Mesodermal cell (in vitro differentiated cells): ENCODE data around the gene NKD1.

Experiments
- H3K27ac ChIP-seq: 2 replicates; pipeline ENCODE4 v1.7.0; 2013; ENCODE audit warnings: mild to moderate bottlenecking, low read depth, low read length, moderate library complexity; ENCODE audit not compliant: severe bottlenecking
- H3K36me3 ChIP-seq: 2 replicates; pipeline ENCODE4 v1.7.1; 2013; ENCODE audit warnings: mild to moderate bottlenecking, low read length, moderate library complexity; ENCODE audit not compliant: control insufficient read depth, insufficient read depth
- H3K4me1 ChIP-seq: one replicate; pipeline ENCODE4 v1.7.1; 2013; ENCODE audit warnings: mild to moderate bottlenecking, low read length; ENCODE audit not compliant: insufficient read depth, control insufficient read depth, poor library complexity, severe bottlenecking
- H3K4me3 ChIP-seq: 2 replicates; pipeline ENCODE4 v1.7.0; 2013; ENCODE audit warnings: low read length, control low read depth, mild to moderate bottlenecking; ENCODE audit not compliant: insufficient read depth, poor library complexity, severe bottlenecking; ENCODE audit errors: extremely low read depth
- H3K9me3 ChIP-seq: 2 replicates; pipeline ENCODE4 v1.7.1; 2013; ENCODE audit warnings: mild to moderate bottlenecking, low read length, moderate library complexity; ENCODE audit not compliant: control insufficient read depth
- WGBS, 2 experiments: methylation state at CpG; one replicate each; pipeline ENCODE4 v1.1.5; 2013; ENCODE audit warnings: missing lambda C conversion rate in 2 of 2; ENCODE audit not compliant: insufficient coverage in 2 of 2; 5-methylcytosine and 5-hydroxymethylcytosine counted together

NKD1 gene

DNA sequence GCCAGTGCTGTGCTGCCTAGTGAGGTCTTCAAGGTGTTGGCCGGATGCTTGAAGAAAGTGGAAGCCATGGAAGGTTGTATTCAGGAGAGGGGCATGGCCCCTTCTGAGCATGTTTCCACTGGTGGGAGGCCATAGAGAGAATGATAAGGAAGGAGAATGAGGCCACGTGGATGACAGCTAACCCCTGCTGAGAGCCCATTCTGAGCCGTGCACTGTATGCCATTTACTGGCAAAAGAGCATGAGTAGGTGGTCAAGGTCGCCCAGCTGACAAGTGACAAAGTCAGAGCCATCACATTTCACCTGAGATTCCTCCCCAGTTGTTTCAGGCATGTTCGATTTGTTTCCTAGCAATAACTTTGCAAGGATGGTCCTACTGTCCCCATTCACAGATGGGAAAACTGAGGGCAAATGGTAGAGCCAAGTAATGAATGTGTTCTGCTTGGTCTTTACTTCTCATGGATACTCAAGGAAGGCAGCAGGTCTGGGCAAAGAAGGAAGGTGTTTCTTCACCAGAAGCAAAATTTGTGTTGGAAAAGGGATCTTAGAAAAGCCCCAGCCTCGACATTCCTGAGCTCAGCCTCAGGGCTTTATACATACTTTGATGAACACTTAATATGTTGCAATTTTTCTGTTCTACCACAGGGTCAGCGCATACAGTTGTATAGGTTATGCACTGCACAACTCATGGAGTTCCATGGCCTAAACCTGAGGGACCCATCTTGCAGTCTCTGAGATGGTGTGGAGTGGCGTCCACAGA lies 10.5 kb upstream of the NKD1 start:
- Histone ChIP-seq H3K9me3 (no peaks in the 10 kb centered on the region), H3K4me3 (no peak overlapping the region), H3K4me1 (peaks cover 17% of the 10 kb centered on the region), H3K36me3 (no peaks in the 10 kb centered on the region), H3K27ac (no peak overlapping the region)
- 70 to 82% methylated on average over 3 to 6 of the region's 8 CpGs for WGBS, 2 experiments

DNA sequence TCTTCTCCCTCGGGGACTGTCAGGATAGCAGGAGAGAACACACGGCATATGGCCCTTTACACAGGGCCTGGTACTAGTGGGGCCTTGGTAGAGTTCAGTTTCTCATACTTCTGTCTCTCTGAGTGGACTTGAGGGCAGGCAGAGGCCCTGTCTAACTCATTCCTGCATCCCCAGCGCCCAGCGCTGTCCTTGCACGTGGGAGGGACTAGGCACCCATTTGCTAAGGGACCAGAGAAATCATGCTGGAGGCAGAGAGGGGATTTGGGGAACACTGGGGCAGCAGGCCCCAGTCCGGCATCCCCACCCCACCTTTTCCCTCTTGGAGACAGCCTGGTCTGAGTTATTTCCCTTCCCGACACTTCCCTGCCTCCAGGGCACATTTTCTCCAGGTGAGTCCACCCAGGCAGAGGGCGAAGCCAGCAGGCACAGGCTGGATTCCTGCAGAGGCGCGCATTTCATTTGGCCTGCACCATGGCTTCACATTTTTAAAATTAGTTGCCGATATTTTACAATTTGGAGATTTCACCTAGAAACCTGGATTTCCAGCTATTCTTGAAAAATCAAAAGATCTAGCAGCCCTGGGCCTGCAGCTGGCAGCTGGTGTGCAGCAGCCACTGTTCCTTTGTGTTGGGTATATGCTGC lies 9.7 kb upstream of the NKD1 start:
- Histone ChIP-seq H3K4me1 (peaks cover 17% of the 10 kb centered on the region), H3K4me3 (no peak overlapping the region), H3K36me3 (no peaks in the 10 kb centered on the region), H3K27ac (no peak overlapping the region), H3K9me3 (no peaks in the 10 kb centered on the region)
- 87 to 95% methylated on average over 6 to 10 of the region's 11 CpGs for WGBS, 2 experiments

DNA sequence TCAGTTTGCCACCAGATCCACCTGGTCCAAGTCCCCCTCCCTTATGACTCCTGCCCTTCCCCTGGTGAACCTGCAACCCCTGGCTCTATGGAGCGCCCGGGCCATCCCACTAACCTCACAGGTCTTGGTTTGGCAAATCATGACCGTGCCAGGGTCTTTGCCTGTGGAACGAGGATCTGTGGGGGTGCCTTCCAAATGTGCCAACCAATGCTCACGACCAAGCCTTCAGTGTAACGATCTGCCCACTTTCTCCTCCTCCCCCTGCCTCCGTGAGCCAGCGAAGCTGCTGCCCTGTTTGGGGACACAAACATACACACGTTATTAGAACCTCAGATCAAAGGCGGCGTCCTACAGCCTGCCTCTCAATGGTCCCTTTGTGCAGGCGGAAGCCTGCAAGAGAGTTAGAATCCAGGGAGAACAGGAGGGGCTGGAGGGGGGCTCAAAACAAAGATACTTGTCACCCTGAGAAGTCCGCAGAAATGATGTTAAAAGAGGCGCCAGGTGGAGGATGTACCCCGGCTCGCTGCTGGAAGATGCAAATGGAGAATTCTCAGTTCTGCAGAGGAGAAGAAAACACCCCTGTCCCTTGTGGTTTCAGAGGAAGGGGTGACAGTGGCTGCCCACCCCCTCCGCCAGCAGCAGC lies 9.0 kb upstream of the NKD1 start:
- Histone ChIP-seq H3K27ac (peak overlapping the region; percentile 36), H3K36me3 (no peaks in the 10 kb centered on the region), H3K4me3 (no peak overlapping the region), H3K4me1 (peaks cover 17% of the 10 kb centered on the region), H3K9me3 (no peaks in the 10 kb centered on the region)
- 57% methylated on average over 11 to 16 of the region's 17 CpGs for WGBS, 2 experiments

DNA sequence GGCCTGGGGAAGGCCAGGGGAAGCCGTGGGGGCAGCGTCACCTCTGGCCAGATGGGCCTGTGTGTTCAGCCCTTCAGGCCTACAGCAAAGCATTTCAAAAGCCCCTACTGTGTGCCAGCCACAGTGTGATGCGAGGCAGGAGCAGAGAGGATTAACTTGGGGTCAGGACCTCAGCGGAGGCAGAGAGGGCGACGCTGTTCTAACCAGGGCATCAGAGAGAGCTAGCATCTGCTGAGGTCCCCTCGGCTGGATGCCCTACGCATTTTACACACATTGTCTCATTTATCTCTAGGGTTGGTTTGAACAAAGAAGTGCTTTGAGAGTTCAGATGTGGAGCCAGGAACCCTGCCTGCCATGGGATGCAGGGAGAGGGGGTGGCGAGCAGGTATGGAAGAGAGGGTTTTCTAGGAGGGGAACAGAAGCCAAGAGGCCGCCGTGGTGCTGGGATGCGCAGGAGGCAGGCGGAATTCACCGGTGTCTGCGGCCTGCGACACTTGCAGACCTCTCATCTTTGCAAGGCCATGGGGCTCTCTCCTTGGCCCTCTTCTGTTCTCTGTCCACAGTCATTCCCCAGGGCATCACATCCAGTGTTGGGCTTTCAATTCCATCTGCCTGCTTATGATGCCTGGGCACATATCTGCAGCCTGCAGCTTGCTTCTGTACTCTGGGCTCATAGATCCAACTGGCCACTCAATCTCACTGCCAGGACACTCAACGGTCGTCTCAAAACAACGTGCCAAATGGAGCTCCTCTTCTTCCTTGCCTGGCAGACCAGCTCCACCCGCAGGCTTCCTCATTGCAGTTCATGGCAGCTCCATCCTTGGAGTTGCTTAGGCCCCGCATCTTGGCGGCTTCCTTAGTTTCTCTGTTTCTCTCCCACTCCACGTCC lies 8.1 kb upstream of the NKD1 start:
- no peaks in the 10 kb centered on the region for H3K36me3 ChIP-seq
- no peak overlapping the region for H3K4me3 ChIP-seq
- no peaks in the 10 kb centered on the region for H3K9me3 ChIP-seq
- peaks cover 23% of the 10 kb centered on the region for H3K4me1 ChIP-seq
- H3K27ac ChIP-seq, result no peak overlapping the region
- WGBS, 2 experiments, result 77 to 83% methylated on average over 17 to 21 of the region's 23 CpGs

DNA sequence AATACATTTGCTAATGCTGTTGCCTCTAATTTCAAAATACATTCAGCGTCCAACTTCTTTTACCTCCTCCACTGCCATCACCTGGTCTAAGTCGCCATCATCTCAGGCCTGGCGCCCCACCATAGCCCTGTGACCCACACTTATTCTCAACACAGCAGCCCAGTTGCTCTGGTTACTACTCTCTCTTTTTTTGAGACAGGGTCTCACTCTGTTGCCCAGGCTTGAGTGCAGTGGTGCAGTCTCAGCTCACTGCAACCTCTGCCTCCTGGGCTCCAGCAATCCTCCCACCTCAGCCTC lies 7.5 kb upstream of the NKD1 start:
- H3K4me1 ChIP-seq, result peaks cover 29% of the 10 kb centered on the region
- H3K27ac ChIP-seq, result no peak overlapping the region
- H3K36me3 ChIP-seq, result no peaks in the 10 kb centered on the region
- no peaks in the 10 kb centered on the region for H3K9me3 ChIP-seq
- 85 to 100% methylated on average over 3 of the region's 3 CpGs for WGBS, 2 experiments
- no peak overlapping the region for H3K4me3 ChIP-seq

DNA sequence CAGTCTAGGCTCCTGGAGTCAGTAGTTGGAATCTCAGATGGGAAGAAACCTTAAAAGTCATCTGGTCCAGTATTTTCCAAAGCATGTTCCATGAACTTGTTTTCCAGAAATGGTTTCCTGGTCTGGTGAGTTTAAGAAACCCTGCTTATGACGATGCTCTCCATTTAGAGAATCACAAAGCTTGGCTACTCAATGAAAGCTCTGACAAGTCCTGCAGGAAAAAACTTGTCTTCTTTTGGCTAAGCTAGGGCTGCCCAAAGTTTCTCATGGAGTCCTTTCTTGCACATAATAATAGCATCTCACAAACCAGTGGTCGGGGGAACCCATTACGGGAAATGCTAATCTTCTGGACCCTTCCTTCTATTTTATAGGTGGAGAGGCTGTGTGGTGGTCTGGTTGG lies 5.5 kb upstream of the NKD1 start:
- no peaks in the 10 kb centered on the region for H3K9me3 ChIP-seq
- H3K4me1 ChIP-seq, result peaks cover 30% of the 10 kb centered on the region
- H3K4me3 ChIP-seq, result no peak overlapping the region
- H3K27ac ChIP-seq, result no peak overlapping the region
- WGBS, 2 experiments, result 91 to 100% methylated on average over 1 of the region's 3 CpGs
- H3K36me3 ChIP-seq, result no peaks in the 10 kb centered on the region

DNA sequence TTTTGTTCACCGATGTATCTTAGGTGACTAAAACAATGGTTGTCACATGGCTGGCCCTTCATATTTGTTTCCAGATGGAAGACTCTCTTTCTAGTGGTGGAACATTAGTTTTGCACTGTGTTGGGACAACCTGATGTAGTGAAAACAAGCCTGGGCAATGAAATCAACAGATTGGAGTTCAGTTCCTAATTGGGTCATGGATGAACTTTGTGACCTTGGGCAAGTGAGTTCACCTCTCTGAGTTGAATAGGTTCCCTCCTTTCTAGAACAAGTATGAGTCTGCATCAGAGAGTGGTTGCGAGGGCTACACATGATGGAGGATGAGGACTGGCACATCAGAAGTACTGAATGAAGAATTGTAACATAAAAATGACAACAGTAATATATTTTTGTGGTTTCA lies 2.1 kb upstream of the NKD1 start:
- peaks cover 22% of the 10 kb centered on the region for H3K4me1 ChIP-seq
- no peak overlapping the region for H3K27ac ChIP-seq
- no peaks in the 10 kb centered on the region for H3K36me3 ChIP-seq
- 100% methylated on average over 1 of the region's 2 CpGs for WGBS, 2 experiments
- H3K4me3 ChIP-seq, result no peak overlapping the region
- H3K9me3 ChIP-seq, result no peaks in the 10 kb centered on the region

DNA sequence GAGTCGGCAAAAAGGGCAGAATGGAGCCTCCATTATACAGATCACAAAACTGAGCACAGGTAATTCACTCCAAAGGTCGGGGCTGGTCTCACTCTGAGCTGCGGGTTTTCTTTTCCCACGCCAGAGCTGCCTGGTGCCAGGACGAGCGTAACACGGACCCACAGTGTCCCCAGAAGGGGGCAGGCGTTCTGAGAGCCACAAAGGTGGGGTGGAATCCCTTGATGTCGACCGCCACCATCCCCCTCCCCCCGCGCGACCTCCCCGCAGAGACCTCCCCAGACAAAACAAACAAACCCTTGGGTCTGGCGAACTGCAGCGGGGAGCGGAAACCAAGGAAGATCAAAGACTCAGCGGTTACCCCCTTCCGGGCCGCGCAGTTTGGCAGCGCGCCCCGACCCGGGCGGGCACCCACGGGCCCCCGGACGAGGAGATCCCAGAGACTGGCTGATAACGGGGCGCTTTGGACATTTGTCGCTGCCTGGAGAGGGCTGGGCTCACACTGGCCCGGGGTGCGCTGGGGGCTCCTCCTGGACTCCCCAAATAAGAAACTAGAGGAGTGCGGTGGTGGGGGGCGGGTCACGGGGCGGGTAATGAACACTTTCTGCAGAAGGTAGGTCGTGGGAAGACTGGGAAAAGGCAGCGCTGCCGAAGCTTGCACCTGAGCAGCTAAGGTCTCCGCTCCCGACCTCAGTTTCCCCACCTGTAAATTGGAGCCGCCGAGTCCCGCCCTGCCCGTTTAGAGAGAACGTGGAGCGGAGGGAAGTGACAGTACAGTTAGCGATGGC lies 664 bp upstream of the NKD1 start:
- H3K9me3 ChIP-seq, result no peaks in the 10 kb centered on the region
- H3K4me3 ChIP-seq, result peak overlapping the region; percentile 78
- peaks cover 5% of the 10 kb centered on the region for H3K36me3 ChIP-seq
- 1 to 3% methylated on average over 28 to 29 of the region's 50 CpGs for WGBS, 2 experiments
- no peak overlapping the region for H3K27ac ChIP-seq
- H3K4me1 ChIP-seq, result peaks cover 22% of the 10 kb centered on the region

DNA sequence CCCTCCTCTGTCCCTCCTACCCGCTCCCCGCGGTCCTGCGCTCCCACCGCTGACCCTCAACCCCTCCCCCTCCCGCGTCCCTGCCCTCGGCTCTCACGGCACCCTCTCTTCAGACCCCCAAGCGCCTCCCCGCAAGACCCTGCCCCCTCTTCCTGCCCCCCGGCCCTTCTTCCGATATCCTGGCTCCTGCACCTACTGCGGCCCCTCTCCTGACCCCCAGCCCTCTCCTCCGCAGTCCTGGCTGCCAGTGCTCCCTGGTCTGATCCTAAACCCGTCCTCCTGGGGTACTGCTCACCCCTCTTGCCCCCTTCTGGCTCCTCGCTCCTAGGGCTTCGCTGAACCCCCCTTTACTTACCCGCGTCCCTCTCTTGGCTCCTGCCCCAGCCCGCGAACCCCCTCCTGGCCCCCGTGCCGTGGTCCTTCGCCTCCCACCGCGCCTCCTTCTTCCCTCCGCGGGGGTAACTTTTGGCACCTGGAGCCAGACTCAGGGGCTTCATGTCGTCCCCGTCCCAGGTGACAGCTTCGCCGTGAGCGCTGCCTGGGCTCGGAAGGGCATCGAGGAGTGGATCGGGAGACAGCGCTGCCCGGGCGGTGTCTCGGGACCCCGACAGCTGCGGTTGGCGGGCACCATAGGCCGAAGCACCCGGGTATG lies 839 bp downstream of the NKD1 start:
- H3K36me3 ChIP-seq, result peaks cover 19% of the 10 kb centered on the region
- H3K4me3 ChIP-seq, result peak overlapping the region; percentile 78
- H3K27ac ChIP-seq, result no peak overlapping the region
- H3K4me1 ChIP-seq, result peaks cover 24% of the 10 kb centered on the region
- H3K9me3 ChIP-seq, result no peaks in the 10 kb centered on the region
- WGBS, 2 experiments, result 12 to 17% methylated on average over 23 to 34 of the region's 46 CpGs

DNA sequence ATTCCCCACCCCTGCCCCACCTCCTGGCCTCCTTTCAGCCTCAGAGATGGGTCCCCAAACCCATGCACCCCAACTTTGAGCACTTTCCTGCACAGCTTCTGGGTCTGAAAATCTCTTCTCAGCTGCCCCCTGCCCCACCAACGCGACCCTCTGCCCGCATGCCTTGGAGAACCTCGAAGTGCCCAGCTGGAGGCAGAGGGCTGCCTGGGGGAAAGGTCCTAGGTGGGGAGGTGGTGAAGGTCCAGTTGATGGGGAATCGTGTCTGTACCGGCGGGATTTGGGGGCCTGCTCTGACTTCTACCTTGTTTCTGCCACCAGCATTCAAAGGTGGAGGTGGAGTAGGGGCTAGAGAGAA lies 1.3 kb downstream of the NKD1 start:
- Histone ChIP-seq H3K36me3 (peaks cover 24% of the 10 kb centered on the region), H3K4me1 (peaks cover 23% of the 10 kb centered on the region), H3K27ac (no peak overlapping the region), H3K9me3 (no peaks in the 10 kb centered on the region), H3K4me3 (peak overlapping the region; percentile 78)
- WGBS, 2 experiments, result 72% methylated on average over 7 of the region's 7 CpGs; no CpG with 5 or more reads in 1 of the 2 experiments
